IPS DF 6.9 (cell line): ENCODE data around the gene ADAMTS16.

Source experiments
- DNase-seq: peaks from one replicate; pipeline ENCODE4 v3.0.0-alpha.2; 2013; ENCODE audit warnings: low read depth, low spot score
- H3K27ac ChIP-seq: one replicate; pipeline ENCODE4 v1.5.1; 2013; ENCODE audit warnings: low read length, control low read depth
- H3K27me3 ChIP-seq: 2 replicates; pipeline ENCODE4 v1.6.1; 2013; ENCODE audit warnings: mild to moderate bottlenecking, low read length; ENCODE audit not compliant: control insufficient read depth, insufficient read depth
- H3K36me3 ChIP-seq: 2 replicates; pipeline ENCODE4 v1.6.1; 2013; ENCODE audit warnings: low read length; ENCODE audit not compliant: control insufficient read depth, insufficient read depth
- H3K4me1 ChIP-seq: 2 replicates; pipeline ENCODE4 v1.6.1; 2013; ENCODE audit warnings: low read length; ENCODE audit not compliant: control insufficient read depth, insufficient read depth
- H3K4me3 ChIP-seq: 2 replicates; pipeline ENCODE4 v1.5.1; 2013; ENCODE audit warnings: mild to moderate bottlenecking, low read length
- H3K9me3 ChIP-seq: 2 replicates; pipeline ENCODE4 v1.6.1; 2013; ENCODE audit warnings: low read length, inconsistent platforms; ENCODE audit not compliant: control insufficient read depth, insufficient read depth
- WGBS: extraction: QIAGEN DNeasy Blood & Tissue Kit; methylation state at CpG from one replicate; pipeline ENCODE4 v1.1.7; 2013; ENCODE audit warnings: mixed read lengths, missing lambda C conversion rate; ENCODE audit not compliant: insufficient read length, insufficient coverage; 5-methylcytosine and 5-hydroxymethylcytosine counted together

Gene ADAMTS16

GRCh38 chr5:5141625-5142525 lies 1.7 kb downstream of the ADAMTS16 start:
- Histone ChIP-seq H3K9me3 (no peaks in the 10 kb centered on the region), H3K27me3 (0 out of 2 replicates have a peak, but pooled peaks cover 2% of the 10 kb centered on the region), H3K4me3 (no peak overlapping the region), H3K27ac (no peak overlapping the region), H3K36me3 (peaks cover 2% of the 10 kb centered on the region), H3K4me1 (peaks cover 5% of the 10 kb centered on the region)
- WGBS = no CpG with 5 or more reads among the region's 6 CpGs
- no peak for DNase-seq

- no peak for DNase-seq
- no peaks in the 10 kb centered on the region for H3K27me3 ChIP-seq
- WGBS = no CpG with 5 or more reads among the region's 7 CpGs
- H3K4me1 ChIP-seq = peaks cover under 1% of the 10 kb centered on the region; the same call in 1 of the 2 replicates
- no peak overlapping the region for H3K27ac ChIP-seq
- H3K9me3 ChIP-seq = no peaks in the 10 kb centered on the region
- no peak overlapping the region for H3K4me3 ChIP-seq
- peaks cover 2% of the 10 kb centered on the region; the same call in 1 of the 2 replicates for H3K36me3 ChIP-seq
These were observed 4.3 kb downstream of the ADAMTS16 start for GRCh38 chr5:5144441-5144840.

GRCh38 chr5:5145651-5146529 lies 5.8 kb downstream of the ADAMTS16 start:
- H3K27ac ChIP-seq = no peak overlapping the region
- no peak overlapping the region for H3K4me3 ChIP-seq

GRCh38 chr5:5146530-5147160 lies 6.5 kb downstream of the ADAMTS16 start:
- Histone ChIP-seq H3K4me1 (no peaks in the 10 kb centered on the region), H3K4me3 (no peak overlapping the region), H3K36me3 (peaks cover 2% of the 10 kb centered on the region; the same call in 1 of the 2 replicates), H3K9me3 (no peaks in the 10 kb centered on the region), H3K27me3 (no peaks in the 10 kb centered on the region), H3K27ac (no peak overlapping the region)
- no CpG with 5 or more reads among the region's 11 CpGs for WGBS
- DNase-seq = no peak

More at GRCh38 chr5:5145651-5146529, 5.8 kb downstream of the ADAMTS16 start:
- Histone ChIP-seq H3K27me3 (no peaks in the 10 kb centered on the region), H3K4me1 (no peaks in the 10 kb centered on the region), H3K9me3 (no peaks in the 10 kb centered on the region), H3K36me3 (peaks cover 2% of the 10 kb centered on the region; the same call in 1 of the 2 replicates)
- no peak for DNase-seq
- WGBS = no CpG with 5 or more reads among the region's 18 CpGs

DNA sequence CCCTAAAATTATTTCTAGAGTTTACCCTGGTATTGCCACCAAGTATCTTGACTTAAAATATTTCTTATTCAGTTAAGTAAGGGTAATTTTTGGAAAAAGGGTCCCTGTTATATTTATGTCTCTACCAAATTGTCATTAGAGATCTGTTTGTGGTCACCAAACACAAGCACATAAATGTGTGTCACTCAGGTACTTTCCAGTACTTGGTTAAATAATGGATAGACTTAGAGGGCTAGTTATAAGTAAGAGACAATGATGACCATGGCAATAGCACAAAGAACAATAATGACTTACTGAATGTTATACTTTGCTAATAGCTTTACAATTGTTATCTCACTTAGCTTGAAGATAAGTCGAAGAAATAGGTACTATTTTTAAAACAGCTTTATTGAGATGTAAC lies 9.0 kb downstream of the ADAMTS16 start:
- H3K36me3 ChIP-seq = peaks cover 2% of the 10 kb centered on the region; the same call in 1 of the 2 replicates
- DNase-seq = no peak
- no peaks in the 10 kb centered on the region for H3K27me3 ChIP-seq
- no peaks in the 10 kb centered on the region for H3K9me3 ChIP-seq
- no CpG with 5 or more reads among the region's 1 CpG for WGBS
- no peak overlapping the region for H3K27ac ChIP-seq
- H3K4me3 ChIP-seq = no peak overlapping the region
- H3K4me1 ChIP-seq = no peaks in the 10 kb centered on the region

GRCh38 chr5:5150667-5151066 lies 10.5 kb downstream of the ADAMTS16 start:
- whole genome bisulfite sequencing = no CpG with 5 or more reads among the region's 3 CpGs
- Histone ChIP-seq H3K27me3 (no peaks in the 10 kb centered on the region), H3K36me3 (peaks cover 2% of the 10 kb centered on the region; the same call in 1 of the 2 replicates), H3K4me3 (no peak overlapping the region), H3K27ac (no peak overlapping the region), H3K9me3 (no peaks in the 10 kb centered on the region), H3K4me1 (no peaks in the 10 kb centered on the region)
- no peak for DNase-seq

GRCh38 chr5:5154733-5155132 lies 14.6 kb downstream of the ADAMTS16 start:
- Histone ChIP-seq H3K9me3 (no peaks in the 10 kb centered on the region), H3K4me3 (no peak overlapping the region), H3K27me3 (no peaks in the 10 kb centered on the region), H3K4me1 (no peaks in the 10 kb centered on the region), H3K36me3 (no peaks in the 10 kb centered on the region), H3K27ac (no peak overlapping the region)
- no CpG with 5 or more reads among the region's 2 CpGs for WGBS
- DNase-seq = no peak

- H3K9me3 ChIP-seq = no peaks in the 10 kb centered on the region
These were observed 15.5 kb downstream of the ADAMTS16 start for GRCh38 chr5:5155617-5156016.

DNA sequence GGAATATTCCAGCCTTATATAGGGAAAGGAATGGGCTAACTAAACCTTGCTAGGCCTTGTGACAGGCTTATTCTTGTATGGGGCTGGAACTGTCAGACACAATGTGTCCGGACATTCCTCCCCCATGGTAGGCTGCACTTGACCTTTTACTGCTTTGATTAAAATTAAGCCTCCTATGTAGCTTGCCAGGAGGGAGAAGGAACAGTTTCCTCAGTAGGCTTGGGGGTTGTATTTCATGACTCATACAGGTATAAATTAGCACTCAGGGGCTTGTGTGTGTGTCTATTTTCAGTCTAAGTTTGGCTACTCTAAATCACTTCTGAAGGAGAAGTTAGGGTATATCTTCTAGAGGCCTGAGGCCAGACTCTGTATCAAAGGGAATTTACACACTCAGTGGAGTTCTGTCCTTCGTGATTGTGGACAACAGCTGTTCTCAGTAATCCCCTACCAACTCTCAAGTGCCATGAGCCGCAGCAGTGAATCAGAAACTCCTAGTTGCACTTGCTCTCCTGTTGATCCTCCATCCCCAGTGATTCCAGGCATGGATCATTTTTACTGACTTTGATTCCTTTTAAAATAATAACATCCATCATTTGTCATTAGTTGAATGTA lies 16.4 kb downstream of the ADAMTS16 start:
- DNase-seq = no peak
- WGBS = no CpG with 5 or more reads among the region's 3 CpGs
- Histone ChIP-seq H3K4me1 (no peaks in the 10 kb centered on the region), H3K27ac (no peak overlapping the region), H3K27me3 (no peaks in the 10 kb centered on the region), H3K36me3 (no peaks in the 10 kb centered on the region), H3K9me3 (no peaks in the 10 kb centered on the region), H3K4me3 (no peak overlapping the region)

More at GRCh38 chr5:5155617-5156016, 15.5 kb downstream of the ADAMTS16 start:
- Histone ChIP-seq H3K4me3 (no peak overlapping the region), H3K27me3 (no peaks in the 10 kb centered on the region), H3K36me3 (no peaks in the 10 kb centered on the region), H3K27ac (no peak overlapping the region), H3K4me1 (no peaks in the 10 kb centered on the region)
- WGBS = no CpG with 5 or more reads among the region's 1 CpG
- no peak for DNase-seq
